NCI-H2227 (cell line): ENCODE measurements around the gene CEBPG.

Experiments
- DNase-seq: peaks from one replicate; lab custom pipeline; 2025; ENCODE audit not compliant: unreplicated experiment; lab: John Stamatoyannopoulos, UW

CEBPG gene

GRCh38 chr19:33392341-33393285 is 19.1 kb downstream of the CEBPG start:
- peak; percentile 89 for DNase-seq

- no peak for DNase-seq
Measured at GRCh38 chr19:33393286-33394005, 19.9 kb downstream of the CEBPG start.

GRCh38 chr19:33394006-33394722 is 20.7 kb downstream of the CEBPG start:
- DNase-seq: no peak

- no peak for DNase-seq
Measured at GRCh38 chr19:33394723-33395560, 21.4 kb downstream of the CEBPG start.

- DNase-seq: no peak
Measured at GRCh38 chr19:33395561-33396550, 22.3 kb downstream of the CEBPG start.

- no peak for DNase-seq
Measured at GRCh38 chr19:33396701-33397535, 23.4 kb downstream of the CEBPG start.

- DNase-seq: no peak
Measured at GRCh38 chr19:33397536-33398360, 24.2 kb downstream of the CEBPG start.

- no peak for DNase-seq
Measured at GRCh38 chr19:33398361-33399060, 25.0 kb downstream of the CEBPG start.

- no peak for DNase-seq
Measured at GRCh38 chr19:33399081-33399744, 25.7 kb downstream of the CEBPG start.

GRCh38 chr19:33399745-33400681 is 26.5 kb downstream of the CEBPG start:
- DNase-seq: no peak

- DNase-seq: no peak
Measured at GRCh38 chr19:33400856-33401682, 27.6 kb downstream of the CEBPG start.

GRCh38 chr19:33401683-33402420 is 28.3 kb downstream of the CEBPG start:
- DNase-seq: no peak

GRCh38 chr19:33402421-33403220 is 29.1 kb downstream of the CEBPG start:
- DNase-seq: no peak
